Right lobe of liver (tissue), 4 donors: ENCODE results near the gene USP14.

Source experiments
- CTCF ChIP-seq, 4 donors: fragments of 200-600 bp in 3 of 4; fragments of 450-650 bp in 1 of 4; IDR thresholded peaks; one replicate each; pipeline versions ENCODE4 v1.5.1 to v1.8.0; 2016 to 2022; ENCODE audit warnings: antibody characterized with exemption in 4 of 4, mild to moderate bottlenecking in 2 of 4
- POLR2A ChIP-seq: fragments of 450-650 bp; IDR thresholded peaks from one replicate; pipeline ENCODE4 v1.6.1; 2017; ENCODE audit warnings: antibody characterized with exemption, mild to moderate bottlenecking
- donor health status: DM: no; HTN: no; CAD: no.
- donor health status: DM: no; HTN: no; CAD: no.
- donor health status: DM: no; HTN: yes; CAD: no.

- TF ChIP-seq POLR2A, result no peak
- TF ChIP-seq CTCF (IDR thresholded peaks at IDR 0.05), result no peak
Measured at GRCh38 chr18:189254-189653, 30.9 kb downstream of the USP14 start.
